ENCODE measurements around the gene CTDSPL. TPM values are rescaled to one million over a fixed set of nuclear protein-coding genes. Genes with fewer than 3 reads are reported as not detected.
A peak's percentile ranks its signal among the peaks of the same experiment; 100 is the strongest.

CTDSPL gene
- total RNA-seq, 2 donors from 2014 or later = 27.8 to 30.7 TPM

DNA sequence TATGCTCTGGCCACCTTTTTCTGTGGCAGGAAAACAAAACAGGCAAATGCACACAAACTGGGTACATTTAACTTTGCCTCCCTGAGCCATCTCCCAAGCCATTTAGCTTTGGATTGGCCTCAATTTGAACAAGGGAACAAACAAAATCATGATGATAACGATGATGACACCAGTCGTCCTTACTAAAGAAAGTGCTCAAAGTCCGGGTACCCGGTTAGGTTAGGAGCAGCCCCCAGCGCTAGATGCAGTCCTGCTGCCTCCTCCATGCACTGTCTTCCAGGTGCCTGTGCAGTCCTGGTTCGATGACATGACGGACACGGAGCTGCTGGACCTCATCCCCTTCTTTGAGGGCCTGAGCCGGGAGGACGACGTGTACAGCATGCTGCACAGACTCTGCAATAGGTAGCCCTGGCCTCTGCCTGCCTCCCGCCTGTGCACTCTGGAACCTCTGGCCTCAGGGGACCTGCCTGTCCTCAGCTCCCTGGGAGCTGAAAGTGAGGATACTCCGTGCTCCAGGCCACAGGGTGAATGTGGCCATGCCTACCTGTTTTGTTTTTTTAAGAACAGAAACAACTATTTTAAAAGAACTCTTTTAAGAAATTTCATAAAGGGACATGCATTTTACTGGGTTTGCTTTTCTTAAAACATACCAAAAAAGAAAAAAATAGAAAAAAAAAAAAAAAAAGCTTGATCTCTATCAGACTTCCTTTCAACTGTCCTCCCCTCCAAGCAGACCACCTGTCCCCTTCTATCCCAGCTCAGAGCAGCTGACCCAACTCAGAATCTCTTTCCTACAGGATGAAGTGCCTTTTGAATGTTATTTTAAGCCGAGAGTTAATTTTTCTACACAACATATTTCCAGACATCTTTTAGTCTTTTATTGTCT, 119.0 kb downstream of the CTDSPL start:
- no peaks in the 10 kb centered on the region for H3K9me3 ChIP-seq (ENCODE audit: control insufficient read depth, low read length)
- TF ChIP-seq, protein P1, sequence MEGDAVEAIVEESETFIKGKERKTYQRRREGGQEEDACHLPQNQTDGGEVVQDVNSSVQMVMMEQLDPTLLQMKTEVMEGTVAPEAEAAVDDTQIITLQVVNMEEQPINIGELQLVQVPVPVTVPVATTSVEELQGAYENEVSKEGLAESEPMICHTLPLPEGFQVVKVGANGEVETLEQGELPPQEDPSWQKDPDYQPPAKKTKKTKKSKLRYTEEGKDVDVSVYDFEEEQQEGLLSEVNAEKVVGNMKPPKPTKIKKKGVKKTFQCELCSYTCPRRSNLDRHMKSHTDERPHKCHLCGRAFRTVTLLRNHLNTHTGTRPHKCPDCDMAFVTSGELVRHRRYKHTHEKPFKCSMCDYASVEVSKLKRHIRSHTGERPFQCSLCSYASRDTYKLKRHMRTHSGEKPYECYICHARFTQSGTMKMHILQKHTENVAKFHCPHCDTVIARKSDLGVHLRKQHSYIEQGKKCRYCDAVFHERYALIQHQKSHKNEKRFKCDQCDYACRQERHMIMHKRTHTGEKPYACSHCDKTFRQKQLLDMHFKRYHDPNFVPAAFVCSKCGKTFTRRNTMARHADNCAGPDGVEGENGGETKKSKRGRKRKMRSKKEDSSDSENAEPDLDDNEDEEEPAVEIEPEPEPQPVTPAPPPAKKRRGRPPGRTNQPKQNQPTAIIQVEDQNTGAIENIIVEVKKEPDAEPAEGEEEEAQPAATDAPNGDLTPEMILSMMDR (conservative IDR thresholded peaks at IDR 0.05) = no peak
- DNase-seq = peak; percentile 25
- no peaks in the 10 kb centered on the region for H3K4me1 ChIP-seq (ENCODE audit: control insufficient read depth, insufficient read depth, low read length)
- no peak overlapping the region for H3K4me3 ChIP-seq (ENCODE audit: low read length)
- Mint-ChIP-seq H3K9me3 (no peaks in the 10 kb centered on the region), H3K4me1 (peaks cover 15% of the 10 kb centered on the region), H3K27me3 (ENCODE audit: insufficient read depth) (no peaks in the 10 kb centered on the region), H3K36me3 (ENCODE audit: low read depth) (peaks cover 16% of the 10 kb centered on the region), H3K4me3 (no peak overlapping the region), H3K27ac (peak overlapping the region; percentile 50)
- 91 to 99% methylated on average over 10 to 13 of the region's 14 CpGs for WGBS, 2 experiments (ENCODE audit: insufficient coverage in 1 of 2, insufficient read length in 1 of 2)
- no peak overlapping the region for H3K27ac ChIP-seq (ENCODE audit: low read depth, low read length)
- no peak overlapping the region for H3K9ac ChIP-seq (ENCODE audit: extremely low read depth, low read length, poor library complexity, severe bottlenecking)
- no peaks in the 10 kb centered on the region for H3K27me3 ChIP-seq (ENCODE audit: control insufficient read depth, insufficient read depth, low read length, poor library complexity, severe bottlenecking)
- H3K36me3 ChIP-seq (ENCODE audit: control insufficient read depth, insufficient read depth, low read length) = peaks cover 10% of the 10 kb centered on the region

DNA sequence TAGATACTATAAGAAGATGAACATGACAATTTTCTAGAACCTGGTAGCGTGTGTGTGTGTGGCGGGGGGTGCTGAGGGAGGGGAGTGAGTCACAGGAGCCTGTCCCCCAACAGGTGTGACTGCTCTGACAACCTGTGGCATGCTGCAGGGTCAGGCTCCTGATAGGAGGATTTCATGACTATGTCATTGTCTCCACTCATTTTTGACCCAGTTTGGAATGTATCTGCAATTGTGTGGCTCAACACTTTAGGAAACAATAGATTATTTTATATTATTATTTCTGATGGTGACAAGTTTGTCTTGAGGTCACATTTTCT, 119.6 kb downstream of the CTDSPL start:
- no peak overlapping the region for H3K4me3 ChIP-seq (ENCODE audit: low read length)
- Mint-ChIP-seq H3K27me3 (ENCODE audit: insufficient read depth) (no peaks in the 10 kb centered on the region), H3K36me3 (ENCODE audit: low read depth) (peaks cover 11% of the 10 kb centered on the region), H3K27ac (peak overlapping the region; percentile 50), H3K4me1 (peaks cover 20% of the 10 kb centered on the region), H3K4me3 (no peak overlapping the region), H3K9me3 (no peaks in the 10 kb centered on the region)
- no peak overlapping the region for H3K9ac ChIP-seq (ENCODE audit: extremely low read depth, low read length, poor library complexity, severe bottlenecking)
- 91% methylated on average over 2 of the region's 2 CpGs; no CpG with 5 or more reads in 1 of the 2 experiments for WGBS, 2 experiments (ENCODE audit: insufficient coverage in 1 of 2, insufficient read length in 1 of 2)
- H3K27ac ChIP-seq (ENCODE audit: low read depth, low read length) = no peak overlapping the region
- peak; percentile 14 for DNase-seq
- H3K9me3 ChIP-seq (ENCODE audit: control insufficient read depth, low read length) = no peaks in the 10 kb centered on the region
- peaks cover under 1% of the 10 kb centered on the region for H3K4me1 ChIP-seq (ENCODE audit: control insufficient read depth, insufficient read depth, low read length)
- no peaks in the 10 kb centered on the region for H3K27me3 ChIP-seq (ENCODE audit: control insufficient read depth, insufficient read depth, low read length, poor library complexity, severe bottlenecking)
- peaks cover 5% of the 10 kb centered on the region for H3K36me3 ChIP-seq (ENCODE audit: control insufficient read depth, insufficient read depth, low read length)
- TF ChIP-seq, protein P1 (conservative IDR thresholded peaks at IDR 0.05) = no peak

DNA sequence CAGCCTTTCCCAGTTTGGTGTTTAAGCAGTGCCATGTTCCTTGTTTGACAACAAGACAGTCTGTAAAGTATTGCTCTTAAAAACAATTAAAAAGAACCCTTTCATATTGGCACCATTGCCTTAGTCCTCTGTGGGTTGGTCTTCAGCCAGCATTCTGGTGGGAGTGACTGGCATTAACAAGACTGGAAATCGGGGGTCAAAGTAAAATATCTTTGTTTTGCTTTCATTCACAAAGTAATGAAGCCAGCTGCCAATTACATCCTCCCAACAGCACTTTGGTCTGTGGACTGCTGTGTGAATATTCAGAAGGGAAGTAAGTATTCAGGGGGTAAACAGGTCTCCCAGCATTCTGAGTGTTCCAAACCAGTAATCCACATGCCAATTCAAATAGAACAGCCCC, 120.7 kb downstream of the CTDSPL start:
- H3K27me3 Mint-ChIP-seq (ENCODE audit: insufficient read depth) = no peaks in the 10 kb centered on the region
- Histone ChIP-seq H3K4me1 (ENCODE audit: control insufficient read depth, insufficient read depth, low read length) (peaks cover 7% of the 10 kb centered on the region), H3K9ac (ENCODE audit: extremely low read depth, low read length, poor library complexity, severe bottlenecking) (no peak overlapping the region), H3K9me3 (ENCODE audit: control insufficient read depth, low read length) (no peaks in the 10 kb centered on the region), H3K36me3 (ENCODE audit: control insufficient read depth, insufficient read depth, low read length) (peaks cover 5% of the 10 kb centered on the region), H3K27me3 (ENCODE audit: control insufficient read depth, insufficient read depth, low read length, poor library complexity, severe bottlenecking) (no peaks in the 10 kb centered on the region), H3K27ac (ENCODE audit: low read depth, low read length) (no peak overlapping the region), H3K4me3 (ENCODE audit: low read length) (no peak overlapping the region)
- H3K9me3 Mint-ChIP-seq = no peaks in the 10 kb centered on the region
- H3K4me1 Mint-ChIP-seq = peaks cover 20% of the 10 kb centered on the region
- no peak overlapping the region for H3K4me3 Mint-ChIP-seq
- WGBS, 2 experiments (ENCODE audit: insufficient coverage in 1 of 2, insufficient read length in 1 of 2) = 90% methylated on average over 1 of the region's 1 CpG; no CpG with 5 or more reads in 1 of the 2 experiments
- TF ChIP-seq, protein P1 (conservative IDR thresholded peaks at IDR 0.05) = no peak
- H3K27ac Mint-ChIP-seq = no peak overlapping the region
- DNase-seq = peak; percentile 13
- peaks cover 2% of the 10 kb centered on the region for H3K36me3 Mint-ChIP-seq (ENCODE audit: low read depth)

All from endodermal cell (in vitro differentiated cells).